ENCODE results near the gene RAD23B.
"Not testable (repeated sequence)": the region's sequence is repeated elsewhere in the genome, so short reads cannot be mapped to it uniquely, and the experiment has no call there.

The RAD23B gene

DNA sequence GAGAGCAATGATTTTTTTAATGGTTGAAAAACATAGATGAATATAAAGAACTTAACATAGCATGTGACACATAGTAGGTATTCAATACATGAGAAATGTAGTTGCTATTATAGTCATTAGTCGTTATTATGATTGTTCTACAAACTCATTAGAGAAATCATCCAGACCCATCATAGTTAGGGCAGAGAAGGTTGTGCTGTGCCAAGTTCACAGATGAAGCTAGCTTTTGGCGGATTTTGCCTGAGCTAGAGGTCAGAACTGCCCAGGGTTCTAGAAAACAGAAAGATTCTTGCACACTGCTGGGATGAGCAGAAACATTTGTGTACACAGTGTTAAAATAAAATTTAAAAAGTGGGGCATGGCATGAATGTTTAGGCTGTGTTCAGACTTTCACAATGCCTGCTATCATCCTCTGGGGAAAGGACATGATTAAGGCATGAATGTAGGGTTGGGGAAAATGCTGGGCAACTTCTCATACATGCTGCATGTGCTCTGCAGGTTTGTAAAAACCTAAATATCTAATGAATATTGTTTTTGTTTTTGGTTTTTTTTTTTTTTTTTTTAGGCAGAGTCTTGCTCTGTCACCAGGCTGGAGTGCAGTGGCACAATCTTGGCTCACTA is 33.3 kb upstream of the RAD23B start:
- Histone ChIP-seq H3K36me3 (ENCODE audit: insufficient read depth, low read length) (no peaks in the 10 kb centered on the region), H3K4me3 (ENCODE audit: low read depth in 1 of 2, low read length in 2 of 2) (no peak overlapping the region), H3K4me1 (ENCODE audit: insufficient read depth, low read length) (peaks cover 8% of the 10 kb centered on the region), H3K9me3 (ENCODE audit: low read length) (no peaks in the 10 kb centered on the region), H3K27ac (ENCODE audit: low read depth, low read length) (no peak overlapping the region), H3K9ac (ENCODE audit: low read length) (no peak overlapping the region), H3K27me3 (ENCODE audit: control insufficient read depth in 1 of 2, insufficient read depth in 2 of 2, low read length in 2 of 2) (no peaks in the 10 kb centered on the region)

DNA sequence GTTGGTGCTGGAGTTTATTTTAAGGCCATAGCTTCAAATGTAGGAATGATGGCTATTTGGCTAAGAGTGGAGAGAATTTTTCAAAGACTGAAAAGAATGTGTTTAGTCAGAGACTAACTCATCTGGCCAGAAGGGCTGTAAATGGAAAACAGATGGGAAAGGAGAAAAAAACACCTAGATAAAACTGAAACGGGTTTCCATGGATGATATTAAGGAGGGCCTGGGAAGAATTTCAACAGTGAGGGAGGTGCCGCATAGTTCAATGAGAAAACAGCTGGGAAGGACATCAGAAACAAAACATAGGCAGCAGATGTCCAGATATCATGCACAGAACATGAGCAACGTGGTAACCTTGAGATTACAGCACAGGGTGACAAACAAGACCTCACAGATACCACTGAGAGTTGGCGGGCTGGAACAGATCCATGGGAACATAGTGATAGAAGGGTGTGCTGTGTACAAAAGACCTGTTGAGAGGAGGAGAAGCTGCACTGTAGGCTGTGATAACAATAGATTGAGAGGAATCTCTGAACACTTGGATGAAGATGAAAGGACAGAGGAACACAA is 31.2 kb upstream of the RAD23B start:
- Histone ChIP-seq H3K27ac (ENCODE audit: low read depth, low read length) (no peak overlapping the region), H3K36me3 (ENCODE audit: insufficient read depth, low read length) (no peaks in the 10 kb centered on the region)

DNA sequence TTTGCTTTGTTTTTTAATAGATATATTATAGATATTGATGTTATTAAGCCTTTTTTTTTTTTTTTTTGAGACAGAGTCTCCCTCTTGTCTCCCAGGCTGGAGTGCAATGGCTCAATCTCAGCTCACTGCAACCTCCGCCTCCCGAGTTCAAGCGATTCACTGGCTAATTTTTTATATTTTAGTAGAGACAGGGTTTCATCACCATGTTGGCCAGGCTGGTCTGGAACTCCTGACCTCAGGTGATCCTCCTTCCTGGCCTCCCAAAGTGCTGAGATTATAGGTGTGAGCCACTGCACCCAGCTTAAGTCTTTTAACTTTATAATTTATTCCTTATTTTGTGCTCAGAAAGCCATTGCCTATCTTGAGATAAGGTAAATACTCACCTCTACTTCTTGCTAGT is 24.2 kb upstream of the RAD23B start:
- Histone ChIP-seq H3K27ac (ENCODE audit: low read depth, low read length) (no peak overlapping the region), H3K4me3 (ENCODE audit: low read depth in 1 of 2, low read length in 2 of 2) (no peak overlapping the region), H3K4me1 (ENCODE audit: insufficient read depth, low read length) (no peaks in the 10 kb centered on the region), H3K27me3 (ENCODE audit: control insufficient read depth in 1 of 2, insufficient read depth in 2 of 2, low read length in 2 of 2) (no peaks in the 10 kb centered on the region), H3K9me3 (ENCODE audit: low read length) (no peaks in the 10 kb centered on the region), H3K36me3 (ENCODE audit: insufficient read depth, low read length) (no peaks in the 10 kb centered on the region), H3K9ac (ENCODE audit: low read length) (no peak overlapping the region)

More for the DNA sequence above, 31.2 kb upstream of the RAD23B start:
- no peak overlapping the region for H3K4me3 ChIP-seq (ENCODE audit: low read depth in 1 of 2, low read length in 2 of 2)
- no peaks in the 10 kb centered on the region for H3K27me3 ChIP-seq (ENCODE audit: control insufficient read depth in 1 of 2, insufficient read depth in 2 of 2, low read length in 2 of 2)
- no peaks in the 10 kb centered on the region for H3K9me3 ChIP-seq (ENCODE audit: low read length)
- H3K4me1 ChIP-seq (ENCODE audit: insufficient read depth, low read length): peaks cover 8% of the 10 kb centered on the region
- no peak overlapping the region for H3K9ac ChIP-seq (ENCODE audit: low read length)

- H3K27ac ChIP-seq (ENCODE audit: low read depth, low read length); H3K27me3 ChIP-seq (ENCODE audit: control insufficient read depth in 1 of 2, insufficient read depth in 2 of 2, low read length in 2 of 2); H3K9me3 ChIP-seq (ENCODE audit: low read length); H3K4me1 ChIP-seq (ENCODE audit: insufficient read depth, low read length); H3K4me3 ChIP-seq (ENCODE audit: low read depth in 1 of 2, low read length in 2 of 2); H3K9ac ChIP-seq (ENCODE audit: low read length); H3K36me3 ChIP-seq (ENCODE audit: insufficient read depth, low read length): not testable (repeated sequence)
These were observed 23.2 kb upstream of the RAD23B start for GRCh38 chr9:107259751-107260313.

- no peaks in the 10 kb centered on the region for H3K27me3 ChIP-seq (ENCODE audit: control insufficient read depth in 1 of 2, insufficient read depth in 2 of 2, low read length in 2 of 2)
These were observed 22.5 kb upstream of the RAD23B start for GRCh38 chr9:107260437-107261081.

DNA sequence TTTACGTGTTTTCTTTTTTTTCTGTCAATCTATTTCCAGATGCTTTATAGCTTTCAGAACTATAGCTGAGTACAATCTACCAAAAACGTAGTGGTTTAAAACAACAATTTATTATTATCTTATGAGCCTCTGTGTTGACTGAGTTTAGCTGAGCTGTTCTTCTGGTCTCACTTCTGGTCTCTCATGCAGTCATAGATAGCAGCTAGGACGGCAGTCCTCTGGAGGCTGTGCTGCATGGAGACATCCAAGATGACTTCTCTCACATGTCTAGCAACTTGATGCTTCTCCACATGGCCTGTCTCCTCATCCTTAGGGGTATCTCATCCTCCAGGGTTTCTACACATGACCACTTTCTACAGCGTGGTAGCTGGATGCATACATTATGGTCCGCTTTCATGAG is 22.0 kb upstream of the RAD23B start:
- Histone ChIP-seq H3K9ac (ENCODE audit: low read length) (no peak overlapping the region), H3K9me3 (ENCODE audit: low read length) (no peaks in the 10 kb centered on the region), H3K27ac (ENCODE audit: low read depth, low read length) (no peak overlapping the region), H3K36me3 (ENCODE audit: insufficient read depth, low read length) (no peaks in the 10 kb centered on the region), H3K4me1 (ENCODE audit: insufficient read depth, low read length) (no peaks in the 10 kb centered on the region), H3K4me3 (ENCODE audit: low read depth in 1 of 2, low read length in 2 of 2) (no peak overlapping the region), H3K27me3 (ENCODE audit: control insufficient read depth in 1 of 2, insufficient read depth in 2 of 2, low read length in 2 of 2) (no peaks in the 10 kb centered on the region)

More at GRCh38 chr9:107260437-107261081, 22.5 kb upstream of the RAD23B start:
- Histone ChIP-seq H3K9me3 (ENCODE audit: low read length) (no peaks in the 10 kb centered on the region), H3K27ac (ENCODE audit: low read depth, low read length) (no peak overlapping the region), H3K36me3 (ENCODE audit: insufficient read depth, low read length) (no peaks in the 10 kb centered on the region), H3K4me3 (ENCODE audit: low read depth in 1 of 2, low read length in 2 of 2) (no peak overlapping the region), H3K9ac (ENCODE audit: low read length) (no peak overlapping the region), H3K4me1 (ENCODE audit: insufficient read depth, low read length) (no peaks in the 10 kb centered on the region)

- H3K9me3 ChIP-seq (ENCODE audit: low read length): no peaks in the 10 kb centered on the region
- H3K36me3 ChIP-seq (ENCODE audit: insufficient read depth, low read length): no peaks in the 10 kb centered on the region
- no peaks in the 10 kb centered on the region for H3K4me1 ChIP-seq (ENCODE audit: insufficient read depth, low read length)
- no peak overlapping the region for H3K4me3 ChIP-seq (ENCODE audit: low read depth in 1 of 2, low read length in 2 of 2)
- H3K9ac ChIP-seq (ENCODE audit: low read length): no peak overlapping the region
- no peak overlapping the region for H3K27ac ChIP-seq (ENCODE audit: low read depth, low read length)
- no peaks in the 10 kb centered on the region for H3K27me3 ChIP-seq (ENCODE audit: control insufficient read depth in 1 of 2, insufficient read depth in 2 of 2, low read length in 2 of 2)
These were observed 19.8 kb upstream of the RAD23B start for GRCh38 chr9:107263289-107263688.

GRCh38 chr9:107266624-107267368 is 16.3 kb upstream of the RAD23B start:
- Histone ChIP-seq H3K9ac (ENCODE audit: low read length) (no peak overlapping the region), H3K4me3 (ENCODE audit: low read depth in 1 of 2, low read length in 2 of 2) (no peak overlapping the region), H3K4me1 (ENCODE audit: insufficient read depth, low read length) (no peaks in the 10 kb centered on the region), H3K27ac (ENCODE audit: low read depth, low read length) (no peak overlapping the region), H3K27me3 (ENCODE audit: control insufficient read depth in 1 of 2, insufficient read depth in 2 of 2, low read length in 2 of 2) (no peaks in the 10 kb centered on the region), H3K9me3 (ENCODE audit: low read length) (no peaks in the 10 kb centered on the region), H3K36me3 (ENCODE audit: insufficient read depth, low read length) (no peaks in the 10 kb centered on the region)

DNA sequence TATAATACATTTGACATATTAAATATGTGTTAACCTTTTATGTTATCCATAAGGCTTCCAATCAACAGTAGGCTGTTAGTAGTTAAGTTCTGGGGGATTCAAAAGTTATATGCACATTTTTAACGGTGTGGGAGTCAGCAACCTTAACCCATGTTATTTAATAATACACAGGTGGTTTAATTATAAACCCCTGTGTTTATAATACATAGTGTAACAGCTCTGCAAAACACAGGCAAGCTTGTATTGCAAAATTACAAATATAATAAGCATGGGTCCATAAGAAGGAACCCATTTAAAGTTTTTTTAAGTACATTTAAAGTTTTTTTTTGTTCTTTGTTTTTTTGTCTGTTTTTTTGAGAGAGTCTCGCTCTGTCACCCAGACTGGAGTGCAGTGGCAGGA is 14.5 kb upstream of the RAD23B start:
- Histone ChIP-seq H3K9me3 (ENCODE audit: low read length) (no peaks in the 10 kb centered on the region), H3K36me3 (ENCODE audit: insufficient read depth, low read length) (no peaks in the 10 kb centered on the region), H3K9ac (ENCODE audit: low read length) (no peak overlapping the region), H3K4me3 (ENCODE audit: low read depth in 1 of 2, low read length in 2 of 2) (no peak overlapping the region), H3K27me3 (ENCODE audit: control insufficient read depth in 1 of 2, insufficient read depth in 2 of 2, low read length in 2 of 2) (no peaks in the 10 kb centered on the region), H3K27ac (ENCODE audit: low read depth, low read length) (no peak overlapping the region), H3K4me1 (ENCODE audit: insufficient read depth, low read length) (no peaks in the 10 kb centered on the region)

DNA sequence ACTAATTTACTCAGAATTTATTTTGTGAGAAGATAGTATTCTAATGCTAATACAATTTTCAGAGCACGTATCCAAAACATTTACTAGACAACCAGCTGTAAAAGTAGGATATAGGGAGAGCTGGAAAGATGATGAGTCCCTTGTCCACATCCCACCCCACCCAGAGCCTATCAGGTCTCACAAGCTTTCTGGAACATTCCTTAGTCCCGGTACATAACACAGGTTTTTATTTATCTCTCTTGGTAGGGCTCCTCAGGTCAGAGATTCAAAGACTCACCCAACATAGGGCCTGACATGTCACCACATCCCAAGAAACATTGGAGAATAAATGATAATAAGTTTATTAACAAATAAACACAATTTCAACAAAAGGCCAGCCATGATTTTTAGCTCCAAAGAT is 13.8 kb upstream of the RAD23B start:
- H3K27me3 ChIP-seq (ENCODE audit: control insufficient read depth in 1 of 2, insufficient read depth in 2 of 2, low read length in 2 of 2): no peaks in the 10 kb centered on the region
- no peak overlapping the region for H3K4me3 ChIP-seq (ENCODE audit: low read depth in 1 of 2, low read length in 2 of 2)
- no peaks in the 10 kb centered on the region for H3K36me3 ChIP-seq (ENCODE audit: insufficient read depth, low read length)
- no peaks in the 10 kb centered on the region for H3K9me3 ChIP-seq (ENCODE audit: low read length)
- no peak overlapping the region for H3K9ac ChIP-seq (ENCODE audit: low read length)
- no peak overlapping the region for H3K27ac ChIP-seq (ENCODE audit: low read depth, low read length)
- H3K4me1 ChIP-seq (ENCODE audit: insufficient read depth, low read length): no peaks in the 10 kb centered on the region

DNA sequence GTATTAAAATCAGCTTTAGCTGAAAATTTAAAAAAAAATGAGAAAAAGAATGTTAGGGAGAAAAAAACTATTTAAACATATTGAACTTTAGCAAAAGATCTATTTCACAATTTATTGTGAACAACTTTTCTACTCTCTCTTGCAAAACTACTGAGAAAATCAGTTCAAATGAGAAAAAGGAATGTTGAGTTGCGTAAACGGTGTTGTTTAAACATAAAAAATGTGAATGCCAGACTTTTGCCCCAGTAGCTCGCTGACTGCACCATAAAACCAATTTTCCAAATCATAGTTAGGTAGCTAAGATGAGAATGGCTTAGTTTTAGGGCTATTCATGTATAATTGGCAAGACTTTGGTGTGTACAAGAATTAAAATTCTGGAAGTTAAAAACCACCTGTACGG is 13.4 kb upstream of the RAD23B start:
- H3K27ac ChIP-seq (ENCODE audit: low read depth, low read length): no peak overlapping the region

More for the DNA sequence above, 13.4 kb upstream of the RAD23B start:
- Histone ChIP-seq H3K36me3 (ENCODE audit: insufficient read depth, low read length) (no peaks in the 10 kb centered on the region), H3K4me1 (ENCODE audit: insufficient read depth, low read length) (no peaks in the 10 kb centered on the region), H3K27me3 (ENCODE audit: control insufficient read depth in 1 of 2, insufficient read depth in 2 of 2, low read length in 2 of 2) (no peaks in the 10 kb centered on the region), H3K4me3 (ENCODE audit: low read depth in 1 of 2, low read length in 2 of 2) (no peak overlapping the region), H3K9me3 (ENCODE audit: low read length) (no peaks in the 10 kb centered on the region), H3K9ac (ENCODE audit: low read length) (no peak overlapping the region)

Measured in muscle layer of colon (tissue), 2 donors.